GM18511 (cell line): ENCODE results near the gene JHY.
A peak's percentile ranks its signal among the peaks of the same experiment; 100 is the strongest.
"Not testable (repeated sequence)": the region's sequence is repeated elsewhere in the genome, so short reads cannot be mapped to it uniquely, and the experiment has no call there.

Experiments used
- ATAC-seq: cut with Tn5 transposase; IDR thresholded peaks from one replicate; pipeline ENCODE4 v1.9.1; 2021; ENCODE audit warnings: mild to moderate bottlenecking, moderate library complexity; ENCODE audit not compliant: unreplicated experiment

The JHY gene

GRCh38 chr11:122882189-122882856, at the start of gene JHY:
JHY (plus strand) TSS chr11:122882759; CDS start chr11:122885850, 3,091 bp downstream.
- no peak for ATAC-seq

DNA sequence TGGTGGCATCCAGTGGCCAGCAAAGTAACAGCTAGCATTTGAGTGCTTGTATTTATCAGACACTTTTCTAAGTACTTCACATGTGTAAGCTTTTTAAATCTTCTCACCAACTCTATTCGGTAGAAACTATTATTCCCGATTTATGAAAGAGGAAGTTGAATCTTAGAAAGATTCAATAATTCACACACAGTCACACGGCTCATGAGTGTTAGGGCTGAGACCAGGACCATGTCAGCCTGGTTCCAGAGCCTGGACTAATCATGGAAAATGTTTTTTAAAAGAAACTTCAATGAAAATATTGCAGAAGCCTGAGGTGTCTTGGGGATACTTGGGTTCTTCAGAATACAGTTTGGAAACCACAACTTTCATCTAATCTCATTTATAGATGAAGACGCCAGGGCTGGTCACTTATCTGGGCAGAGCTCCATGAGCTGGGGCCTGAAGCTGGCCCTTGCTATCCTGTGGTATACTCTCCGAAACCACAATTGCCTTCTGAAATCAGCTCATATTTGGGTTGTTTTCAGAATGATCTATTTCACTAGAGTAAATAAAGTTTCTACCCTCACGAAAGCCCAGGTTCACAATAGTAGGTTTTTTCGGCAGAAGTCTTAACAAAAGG, 48.6 kb upstream of the JHY start:
- no peak for ATAC-seq

DNA sequence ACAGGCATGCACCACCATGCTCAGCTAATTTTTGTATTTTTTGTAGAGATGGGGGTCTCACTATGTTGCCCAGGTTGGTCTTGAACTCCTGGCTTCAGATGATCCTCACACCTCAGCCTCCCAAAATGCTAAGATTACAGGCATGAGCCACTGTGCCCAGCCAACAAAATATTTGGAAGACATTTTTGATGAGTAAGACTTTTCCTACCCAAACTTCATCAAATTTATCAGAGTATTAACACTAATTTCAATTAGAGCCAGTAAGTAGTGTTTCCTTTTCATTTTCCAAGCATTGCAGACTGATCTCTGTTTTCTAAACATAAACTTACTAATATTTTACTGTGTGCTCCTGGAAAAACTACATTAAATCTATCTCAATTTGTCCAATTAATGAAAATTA, 45.6 kb upstream of the JHY start:
- no peak for ATAC-seq

DNA sequence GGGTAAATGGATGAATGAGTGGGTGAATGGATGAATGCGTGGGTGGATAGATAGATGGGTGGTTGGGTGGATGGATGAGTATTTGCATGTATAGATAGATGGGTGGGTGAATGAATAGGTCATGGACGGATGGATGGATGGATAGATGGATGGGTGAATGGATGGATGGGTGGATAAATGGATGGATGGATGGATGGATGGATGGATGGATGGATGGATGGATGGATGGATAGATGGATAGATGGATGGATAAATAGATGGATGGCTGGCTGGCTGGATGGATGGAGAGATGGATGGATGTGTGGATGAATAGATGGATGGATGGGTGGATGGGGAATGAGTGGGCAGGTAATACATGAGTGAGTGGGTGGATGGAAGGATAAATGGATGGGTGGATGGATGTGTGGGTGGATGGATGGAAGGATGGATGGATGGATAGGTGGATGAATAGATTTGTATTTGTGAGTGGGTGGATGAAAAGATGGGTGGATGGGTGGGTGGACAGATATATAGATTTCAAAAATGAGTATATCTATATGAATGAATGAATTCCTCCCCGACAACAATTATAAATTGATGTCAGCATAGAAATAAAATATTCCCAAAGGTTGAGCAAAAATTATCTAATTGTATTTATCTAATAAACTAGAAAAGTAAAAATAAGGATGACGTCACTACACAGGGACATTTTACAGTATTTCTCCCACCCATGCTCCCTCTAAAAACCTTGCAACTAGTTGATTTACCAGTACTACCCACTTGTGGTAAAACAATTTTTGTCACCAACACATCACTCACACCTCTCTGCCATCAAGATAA, 44.8 kb upstream of the JHY start:
- ATAC-seq, result no peak

- peak; percentile 72 for ATAC-seq
These were observed 39.0 kb upstream of the JHY start for GRCh38 chr11:122843281-122844141.

DNA sequence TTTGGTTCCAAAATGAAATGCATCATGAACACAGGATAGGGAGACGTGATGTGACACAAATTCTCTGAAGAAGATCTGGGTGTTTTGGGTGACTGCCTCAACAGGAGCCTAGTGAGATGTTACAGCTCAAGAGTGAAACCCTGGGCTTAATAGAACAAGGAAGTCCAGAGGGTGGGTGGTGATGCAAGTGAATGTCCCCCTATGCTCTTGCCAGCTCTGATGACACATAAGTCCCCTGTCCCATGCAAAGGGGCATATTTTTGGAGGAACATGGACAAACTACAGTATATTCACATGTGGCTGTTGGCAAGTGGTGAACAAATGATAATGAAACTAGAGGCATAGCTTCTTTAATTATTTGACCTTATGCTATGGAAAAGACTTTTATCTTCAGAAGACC, 35.1 kb upstream of the JHY start:
- no peak for ATAC-seq

DNA sequence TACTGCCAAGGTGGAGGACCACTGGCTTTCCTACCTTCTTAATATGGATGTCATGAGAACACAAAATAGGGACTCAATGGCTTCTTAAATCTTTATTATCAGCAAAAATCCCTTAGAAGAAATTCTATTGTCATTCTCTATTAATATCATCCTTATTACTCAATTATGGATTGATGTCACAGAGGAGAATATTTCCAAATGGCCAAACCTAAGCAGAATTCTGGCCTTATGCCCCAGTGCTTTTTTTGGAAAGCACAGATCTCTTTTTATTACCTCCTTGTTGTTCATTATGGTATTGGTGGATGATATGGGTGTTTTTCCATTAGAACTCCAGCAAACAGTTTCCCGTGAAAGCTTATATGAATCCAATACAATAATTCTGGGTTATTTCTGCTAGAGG, 34.4 kb upstream of the JHY start:
- no peak for ATAC-seq

- no peak for ATAC-seq
These were observed 32.4 kb upstream of the JHY start for GRCh38 chr11:122850076-122850631.

GRCh38 chr11:122851366-122851966, 31.1 kb upstream of the JHY start:
- ATAC-seq, result peak; percentile 68

GRCh38 chr11:122852074-122852795, 30.3 kb upstream of the JHY start:
- no peak for ATAC-seq

DNA sequence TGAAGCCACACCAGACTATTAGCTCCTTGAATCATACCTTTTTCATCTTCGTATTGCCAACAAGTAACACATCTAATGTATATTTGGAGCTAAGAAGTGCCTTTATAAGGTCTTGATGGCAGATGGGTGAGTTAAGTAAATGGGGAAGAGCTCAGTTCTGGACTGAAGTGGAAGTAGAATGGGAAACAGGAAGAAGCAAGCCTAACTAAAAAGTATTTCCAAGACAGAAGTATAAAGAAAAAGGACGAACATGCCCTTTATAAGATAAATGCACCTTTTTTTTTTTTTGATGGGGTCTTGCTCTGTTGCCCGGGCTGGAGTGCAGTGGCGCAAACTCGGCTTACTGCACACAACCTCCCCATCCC, 29.8 kb upstream of the JHY start:
- no peak for ATAC-seq

DNA sequence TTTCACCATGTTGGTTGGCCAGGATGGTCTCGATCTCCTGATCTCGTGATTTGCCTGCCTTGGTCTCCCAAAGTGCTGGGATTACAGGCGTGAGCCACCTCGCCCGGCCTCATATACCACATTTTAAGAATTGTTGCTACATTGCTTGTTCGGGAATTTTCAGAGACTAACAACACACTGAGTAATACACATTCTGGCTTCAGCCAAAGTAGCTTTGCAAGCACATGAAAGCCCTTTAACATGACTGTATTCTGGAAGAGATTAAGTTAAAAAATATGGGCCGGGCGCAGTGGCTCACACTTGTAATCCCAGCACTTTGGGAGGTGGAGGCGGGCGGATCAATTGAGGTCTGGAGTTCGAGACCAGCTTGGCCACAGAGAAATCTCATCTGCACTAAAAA, 29.3 kb upstream of the JHY start:
- no peak for ATAC-seq

- ATAC-seq, result no peak
These were observed 28.6 kb upstream of the JHY start for GRCh38 chr11:122853971-122854446.

- ATAC-seq, result no peak
These were observed 20.9 kb upstream of the JHY start for GRCh38 chr11:122861631-122862030.

DNA sequence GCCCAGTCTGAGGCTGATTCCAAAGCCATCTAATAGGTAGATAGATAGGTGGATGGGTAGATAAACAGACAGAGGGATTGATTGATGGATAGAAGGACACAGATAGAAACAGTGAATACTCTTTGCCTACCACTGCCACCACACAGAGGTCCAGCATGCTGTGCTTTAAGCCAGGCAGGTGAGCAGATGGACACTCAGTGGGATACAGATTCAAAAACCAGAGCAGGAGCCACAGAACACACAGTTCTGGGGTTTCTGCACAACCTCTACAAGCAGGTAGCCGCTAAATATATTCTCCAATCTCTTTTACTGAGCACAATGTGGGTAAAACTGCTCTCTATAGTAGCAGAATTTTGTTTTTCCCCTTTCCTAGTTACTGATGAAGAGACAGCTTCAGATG, 20.5 kb upstream of the JHY start:
- no peak for ATAC-seq

DNA sequence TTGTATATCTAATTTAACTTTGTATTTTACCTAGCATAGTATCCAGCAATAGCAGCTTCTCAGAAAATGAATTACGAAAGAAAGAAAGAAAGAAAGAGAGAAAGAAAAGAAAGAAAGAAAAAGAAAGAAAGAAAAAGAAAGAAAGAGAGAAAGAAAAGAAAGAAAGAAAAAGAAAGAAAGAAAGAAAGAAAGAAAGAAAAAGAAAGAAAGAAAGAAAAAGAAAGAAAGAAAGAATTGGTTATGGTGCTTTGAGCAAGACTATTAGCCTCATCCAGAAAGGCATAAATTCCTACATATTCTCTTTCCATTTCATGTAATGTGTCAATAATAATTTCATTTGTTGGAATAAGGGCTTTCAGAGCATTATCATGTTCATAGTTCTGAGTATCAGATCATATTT, 19.4 kb upstream of the JHY start:
- not testable (repeated sequence) for ATAC-seq

DNA sequence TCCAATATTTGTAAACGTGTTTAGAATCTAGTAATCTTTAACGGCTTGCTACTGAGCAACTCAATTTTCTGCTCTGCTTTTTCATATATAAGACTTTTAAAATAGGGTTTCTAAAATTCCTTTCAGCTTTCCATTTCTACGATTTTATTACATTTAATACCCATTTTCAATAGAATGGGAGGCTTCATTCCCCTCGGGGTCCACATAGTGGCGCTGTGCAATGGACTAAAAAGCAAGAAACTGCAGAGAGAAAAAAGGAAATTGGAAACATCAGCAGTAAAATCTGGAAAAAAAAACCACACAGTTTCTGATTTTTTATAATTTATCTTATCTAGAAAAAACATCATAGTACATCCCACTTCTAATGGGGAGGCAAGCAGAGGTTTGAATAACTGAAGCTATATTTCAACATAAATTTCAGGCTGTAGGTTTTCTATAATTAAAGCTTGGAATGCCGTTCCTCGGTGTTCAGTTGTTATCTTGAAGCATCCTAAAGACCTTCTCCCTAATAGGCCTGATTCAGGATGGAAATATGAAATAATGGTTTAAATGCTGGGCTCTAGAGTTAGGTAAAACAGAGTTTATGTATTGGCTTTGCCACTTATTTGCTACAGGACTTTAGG, 18.7 kb upstream of the JHY start:
- ATAC-seq, result no peak

GRCh38 chr11:122864386-122865115, 18.0 kb upstream of the JHY start:
- ATAC-seq, result no peak

GRCh38 chr11:122869622-122870021, 12.9 kb upstream of the JHY start:
- ATAC-seq, result no peak
